GM12878 (cell line): ENCODE data around the gene RIMBP2. TPM values are rescaled to one million over a fixed set of nuclear protein-coding genes. Genes with fewer than 3 reads are reported as not detected.

Experiments
- ATAC-seq: fragments of 200-7000 bp; cut with Tn5 transposase; 3 replicates; pipeline ENCODE4 v1.9.1; 2020; ENCODE audit warnings: mild to moderate bottlenecking, moderate library complexity
- BruUV-seq: library from RNA; stranded (reverse); fragments of 400-500 nt; replicated peaks from 2 replicates; lab custom pipeline; 2021; lab: Mats Ljungman, UMichigan
- CTCF ChIA-PET: fragments of 300-600 bp; sonication (Branson Sonifier 250); formaldehyde crosslinking; extraction: SDS; loops from one replicate; lab custom pipeline; 2021; ENCODE audit warnings: inconsistent platforms; lab: Yijun Ruan, JAX
- POLR2A ChIA-PET: fragments of 350-600 bp; formaldehyde crosslinking; extraction: SDS; loops from one replicate; lab custom pipeline; 2021; ENCODE audit warnings: inconsistent platforms; lab: Charles Lee
- RAD21 ChIA-PET: fragments of 300-600 bp; sonication (Branson Sonifier 250); formaldehyde crosslinking; loops from one replicate; lab custom pipeline; 2023; ENCODE audit warnings: antibody characterized with exemption; ENCODE audit not compliant: unreplicated experiment; lab: Charles Lee
- SMC1A ChIA-PET: fragments of 300-600 bp; sonication (Branson Sonifier 250); formaldehyde crosslinking; loops from one replicate; lab custom pipeline; 2023; ENCODE audit not compliant: unreplicated experiment, uncharacterized antibody; lab: Charles Lee
- DNase-seq: peaks from one replicate; pipeline ENCODE4 v3.0.0-alpha.2; 2011; ENCODE audit warnings: low read depth, low spot score
- FAIRE-seq: peaks from 3 replicates; lab custom pipeline; 2011; peaks lifted over from hg19 to GRCh38; lab: Jason Lieb, UNC
- H2AFZ ChIP-seq: 2 replicates; pipeline ENCODE4 v1.6.0; 2011; ENCODE audit warnings: low read depth, low read length, control low read depth; ENCODE audit not compliant: control insufficient read depth
- H3K27ac ChIP-seq: 2 replicates; pipeline ENCODE4 v1.5.1; 2011; ENCODE audit warnings: control low read depth; ENCODE audit not compliant: control insufficient read depth, insufficient read depth
- H3K27me3 ChIP-seq, 2 experiments: replicated peaks in 1 of 2; 2 replicates each; pipeline versions ENCODE4 v1.6.0 to v1.6.1; 2011; ENCODE audit warnings: low read length in 1 of 2; ENCODE audit not compliant: control insufficient read depth in 2 of 2, insufficient read depth in 2 of 2
- H3K36me3 ChIP-seq, 2 experiments: 2 replicates each; pipeline ENCODE4 v1.5.1; 2011; ENCODE audit warnings: low read length in 1 of 2; ENCODE audit not compliant: control insufficient read depth in 2 of 2, insufficient read depth in 2 of 2
- H3K4me1 ChIP-seq: 2 replicates; pipeline ENCODE4 v1.6.1; 2011; ENCODE audit warnings: mild to moderate bottlenecking, low read length, moderate library complexity, mixed read lengths; ENCODE audit not compliant: control insufficient read depth, insufficient read depth
- H3K4me2 ChIP-seq: 2 replicates; pipeline ENCODE4 v1.6.0; 2011; ENCODE audit warnings: control low read depth; ENCODE audit not compliant: control insufficient read depth, insufficient read depth
- H3K4me3 ChIP-seq: fragments of 200-600 bp; sonication (generic); 2 replicates; pipeline ENCODE4 v1.5.1; 2016
- H3K79me2 ChIP-seq: 2 replicates; pipeline ENCODE4 v1.6.0; 2011; ENCODE audit warnings: low read length; ENCODE audit not compliant: control insufficient read depth, insufficient read depth
- H3K9ac ChIP-seq: 2 replicates; pipeline ENCODE4 v1.8.0; 2011; ENCODE audit warnings: low read length, control low read depth, mixed read lengths; ENCODE audit not compliant: control insufficient read depth, insufficient read depth
- H3K9me3 ChIP-seq: replicated peaks from 3 replicates; pipeline ENCODE4 v1.5.1; 2011; ENCODE audit warnings: mild to moderate bottlenecking, low read length; ENCODE audit not compliant: control insufficient read depth, insufficient read depth
- H4K20me1 ChIP-seq: 2 replicates; pipeline ENCODE4 v1.6.0; 2011; ENCODE audit not compliant: control insufficient read depth, insufficient read depth
- BACH1 ChIP-seq: fragments of 450-650 bp; IDR thresholded peaks from 2 replicates; pipeline ENCODE4 v1.6.1; 2017; ENCODE audit warnings: mild to moderate bottlenecking, borderline replicate concordance
- BCL11A ChIP-seq: IDR thresholded peaks from 2 replicates; pipeline ENCODE4 v1.6.1; 2011; ENCODE audit warnings: low read depth, low read length
- BRCA1 ChIP-seq: IDR thresholded peaks from 2 replicates; pipeline ENCODE4 v1.6.1; 2011; ENCODE audit warnings: low read depth, low read length, improper control_type of control experiment
- CBX5 ChIP-seq: sonication (generic); IDR thresholded peaks from 2 replicates; pipeline ENCODE4 v1.6.1; 2016; ENCODE audit warnings: low read depth, moderate library complexity, mild to moderate bottlenecking, inconsistent platforms
- CHD2 ChIP-seq: IDR thresholded peaks from 2 replicates; pipeline ENCODE4 v1.6.1; 2011; ENCODE audit warnings: low read depth, low read length, improper control_type of control experiment, borderline replicate concordance
- CREB1 ChIP-seq: IDR thresholded peaks from 2 replicates; pipeline ENCODE4 v1.6.1; 2012; ENCODE audit warnings: low read depth, mild to moderate bottlenecking, inconsistent platforms
- CREM ChIP-seq: IDR thresholded peaks from 2 replicates; pipeline ENCODE4 v1.6.1; 2014; ENCODE audit warnings: antibody characterized with exemption, low read depth
- ETV6 ChIP-seq, 2 experiments: fragments of 450-650 bp in 1 of 2; IDR thresholded peaks in 1 of 2; conservative IDR thresholded peaks in 1 of 2; 2 replicates each; pipeline ENCODE4 v1.6.1; 2014; ENCODE audit warnings: antibody characterized with exemption in 1 of 2, borderline replicate concordance in 1 of 2, low read depth in 1 of 2, mild to moderate bottlenecking in 1 of 2, moderate library complexity in 1 of 2
- HDAC2 ChIP-seq: fragments of 200-600 bp; sonication (generic); IDR thresholded peaks from 2 replicates; pipeline ENCODE4 v1.6.1; 2017
- IRF4 ChIP-seq: IDR thresholded peaks from 2 replicates; pipeline ENCODE4 v1.6.1; 2011; ENCODE audit warnings: low read depth, low read length
- KAT2A ChIP-seq: conservative IDR thresholded peaks from 2 replicates; pipeline ENCODE4 v1.6.1; 2011; ENCODE audit warnings: low read depth, low read length; ENCODE audit not compliant: control insufficient read depth
- LARP7 ChIP-seq: fragments of 450-650 bp; IDR thresholded peaks from 2 replicates; pipeline ENCODE4 v1.6.1; 2017; ENCODE audit warnings: mild to moderate bottlenecking
- MTA3 ChIP-seq: IDR thresholded peaks from 2 replicates; pipeline ENCODE4 v1.6.1; 2012; ENCODE audit warnings: low read length, inconsistent platforms, borderline replicate concordance
- MYC ChIP-seq: IDR thresholded peaks from 2 replicates; pipeline ENCODE4 v1.6.1; 2011; ENCODE audit warnings: mild to moderate bottlenecking, low read length, moderate library complexity, inconsistent platforms; ENCODE audit not compliant: insufficient read depth, insufficient replicate concordance, insufficient read length, severe bottlenecking
- NFIC ChIP-seq: IDR thresholded peaks from 2 replicates; pipeline ENCODE4 v1.6.1; 2012; ENCODE audit warnings: low read depth, mild to moderate bottlenecking, inconsistent platforms, low read length, moderate library complexity
- PAX8 ChIP-seq: fragments of 450-650 bp; IDR thresholded peaks from 2 replicates; pipeline ENCODE4 v1.6.1; 2017; ENCODE audit warnings: mild to moderate bottlenecking, moderate library complexity
- PML ChIP-seq: IDR thresholded peaks from 2 replicates; pipeline ENCODE4 v1.6.1; 2012; ENCODE audit warnings: low read length, inconsistent platforms
- RFX5 ChIP-seq: IDR thresholded peaks from 2 replicates; pipeline ENCODE4 v1.6.1; 2011; ENCODE audit warnings: low read depth, low read length, improper control_type of control experiment
- SMARCA5 ChIP-seq: fragments of 450-650 bp; IDR thresholded peaks from 2 replicates; pipeline ENCODE4 v1.6.1; 2017; ENCODE audit warnings: mild to moderate bottlenecking
- SP1 ChIP-seq: IDR thresholded peaks from one replicate; pipeline ENCODE4 v1.6.1; 2011; ENCODE audit warnings: low read depth, low read length
- TARDBP ChIP-seq: IDR thresholded peaks from 2 replicates; pipeline ENCODE4 v1.6.1; 2016; ENCODE audit warnings: borderline replicate concordance
- TBL1XR1 ChIP-seq: IDR thresholded peaks from 2 replicates; pipeline ENCODE4 v1.6.1; 2012; ENCODE audit warnings: low read depth, low read length, improper control_type of control experiment
- TCF3 ChIP-seq: IDR thresholded peaks from 2 replicates; pipeline ENCODE4 v1.6.1; 2012; ENCODE audit warnings: low read depth, mild to moderate bottlenecking, low read length, borderline replicate concordance; ENCODE audit not compliant: insufficient read depth
- TCF7 ChIP-seq: IDR thresholded peaks from 2 replicates; pipeline ENCODE4 v1.6.1; 2014; ENCODE audit warnings: antibody characterized with exemption, borderline replicate concordance
- ZBED1 ChIP-seq: IDR thresholded peaks from 2 replicates; pipeline ENCODE4 v1.6.1; 2016; ENCODE audit warnings: borderline replicate concordance
- WGBS: methylation state at CpG from one replicate; pipeline ENCODE4 v1.1.6; 2016; ENCODE audit warnings: low lambda C conversion rate; ENCODE audit not compliant: insufficient replicate concordance, insufficient coverage; ENCODE audit errors: missing lambda C conversion rate; 5-methylcytosine and 5-hydroxymethylcytosine counted together
- in situ Hi-C: fragments of 300-500 bp; cut with MboI; formaldehyde crosslinking; loops from 9 replicates; pipeline ENCODE4 v1.14.3; 2018; ENCODE audit warnings: mixed read lengths
- intact Hi-C: fragments of 100-400 bp; cut with micrococcal nuclease; formaldehyde crosslinking; loops from one replicate; pipeline ENCODE4 v1.14.2; 2022; ENCODE audit not compliant: unreplicated experiment
- polyA plus RNA-seq, 11 experiments: library from polyadenylated mRNA; depleted of rRNA in 4 of 11; unstranded in 6 of 11; stranded (reverse) in 5 of 11; fragments of >200 nt; fragmentation: Nextera tagmentation in 4 of 11; fragmentation: Illumina TruSeq in 1 of 11; extraction: Ambion mirVana in 4 of 11; extraction: Trizol in 1 of 11; gene quantifications; 1 replicate in 1 of 11; 2 replicates in 10 of 11; pipeline versions ENCODE4 v1.2.1 to v1.2.3, GENCODE V29; 2011 to 2016; ENCODE audit warnings: inconsistent platforms in 2 of 11, missing spikeins in 2 of 11, low read depth in 1 of 11
- total RNA-seq, 4 experiments: library from RNA; depleted of rRNA in 3 of 4; stranded (reverse); fragments of >200 nt in 3 of 4; fragmentation: Illumina TruSeq in 1 of 4; extraction: Trizol in 1 of 4; gene quantifications; 2 replicates each; pipeline versions ENCODE4 v1.2.1 to v1.2.3, GENCODE V29; 2013 to 2021
- TF ChIP-seq, protein P1 (sequence below): fragments of 450-650 bp; conservative IDR thresholded peaks from 2 replicates; pipeline ENCODE4 v1.6.1; 2017; ENCODE audit warnings: mild to moderate bottlenecking, moderate library complexity

Gene RIMBP2
- total and polyA plus RNA-seq, 10 of the 15 experiments (the other 5 are each of a cell fraction or from before 2014, with no cell fraction given): 0.04 to 2.9 (median 0.07) TPM; not detected in 1

DNA sequence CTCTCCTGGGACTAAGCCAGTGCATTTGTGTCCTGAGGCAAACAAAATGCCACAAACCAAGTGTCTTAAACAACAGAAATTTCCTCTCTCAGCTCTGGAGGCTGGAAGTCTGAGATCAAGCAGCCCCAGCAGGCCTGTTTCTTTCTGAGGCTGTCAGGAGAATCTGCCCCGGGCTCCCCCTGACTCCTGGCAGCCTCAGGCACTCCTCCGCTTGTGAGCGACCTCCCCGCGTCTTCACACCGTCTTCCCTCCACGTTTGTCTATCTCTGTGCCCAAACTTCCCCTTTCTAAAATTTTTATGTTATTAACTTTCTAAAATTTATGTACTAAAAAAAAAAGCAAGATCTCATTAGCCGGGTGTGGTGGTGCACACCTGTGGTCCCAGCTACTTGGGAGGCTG, 59.7 kb downstream of the RIMBP2 start:
- H2AFZ ChIP-seq: no peak overlapping the region
- SMC1A ChIA-PET: no interaction called here
- FAIRE-seq: no peak

DNA sequence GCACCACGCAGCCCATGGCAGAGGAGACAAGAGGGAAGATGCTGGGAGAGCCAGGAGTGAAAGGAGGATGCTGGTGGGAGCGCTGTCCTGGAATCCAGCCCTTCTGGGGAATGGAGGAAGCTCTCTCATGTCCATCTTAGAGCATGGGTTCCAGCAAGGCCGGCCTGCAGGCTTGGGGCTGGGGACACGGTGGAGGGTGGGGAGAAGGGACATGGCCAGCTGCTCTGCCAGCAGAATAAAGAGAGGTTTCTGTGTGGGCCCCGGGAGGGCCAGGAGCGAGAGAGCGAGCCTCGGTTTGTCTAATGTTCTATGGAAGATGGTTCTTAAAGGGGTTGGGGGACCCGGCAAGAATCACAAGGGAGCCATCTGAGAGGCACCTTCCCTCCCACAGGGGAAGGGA, 60.2 kb downstream of the RIMBP2 start:
- CTCF ChIA-PET: no interaction called here
- FAIRE-seq: no peak
- RAD21 ChIA-PET: no interaction called here
- no peak for TF ChIP-seq TCF7
- no peak for TF ChIP-seq TBL1XR1
- TF ChIP-seq BACH1: no peak
- TF ChIP-seq TCF3: no peak
- no peak for TF ChIP-seq ZBED1
- no peak for TF ChIP-seq LARP7
- no peak for TF ChIP-seq CREM
- TF ChIP-seq CHD2: no peak
- TF ChIP-seq ETV6 (conservative IDR thresholded peaks at IDR 0.05 in 1 of 2, IDR thresholded peaks at IDR 0.05 in 1 of 2; ENCODE audit: borderline replicate concordance in 1 of 2, low read depth in 1 of 2): no peak
- TF ChIP-seq CBX5: no peak
- no peak for TF ChIP-seq MTA3
- no peak for TF ChIP-seq MYC
- TF ChIP-seq, protein P1, sequence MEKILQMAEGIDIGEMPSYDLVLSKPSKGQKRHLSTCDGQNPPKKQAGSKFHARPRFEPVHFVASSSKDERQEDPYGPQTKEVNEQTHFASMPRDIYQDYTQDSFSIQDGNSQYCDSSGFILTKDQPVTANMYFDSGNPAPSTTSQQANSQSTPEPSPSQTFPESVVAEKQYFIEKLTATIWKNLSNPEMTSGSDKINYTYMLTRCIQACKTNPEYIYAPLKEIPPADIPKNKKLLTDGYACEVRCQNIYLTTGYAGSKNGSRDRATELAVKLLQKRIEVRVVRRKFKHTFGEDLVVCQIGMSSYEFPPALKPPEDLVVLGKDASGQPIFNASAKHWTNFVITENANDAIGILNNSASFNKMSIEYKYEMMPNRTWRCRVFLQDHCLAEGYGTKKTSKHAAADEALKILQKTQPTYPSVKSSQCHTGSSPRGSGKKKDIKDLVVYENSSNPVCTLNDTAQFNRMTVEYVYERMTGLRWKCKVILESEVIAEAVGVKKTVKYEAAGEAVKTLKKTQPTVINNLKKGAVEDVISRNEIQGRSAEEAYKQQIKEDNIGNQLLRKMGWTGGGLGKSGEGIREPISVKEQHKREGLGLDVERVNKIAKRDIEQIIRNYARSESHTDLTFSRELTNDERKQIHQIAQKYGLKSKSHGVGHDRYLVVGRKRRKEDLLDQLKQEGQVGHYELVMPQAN: no peak
- TF ChIP-seq SMARCA5: no peak
- TF ChIP-seq PML: no peak

More for the DNA sequence above, 59.7 kb downstream of the RIMBP2 start:
- H3K4me3 ChIP-seq: no peak overlapping the region
- no peaks in the 10 kb centered on the region for H3K36me3 ChIP-seq
- no peak for TF ChIP-seq TARDBP
- no peak for TF ChIP-seq CHD2
- TF ChIP-seq HDAC2: no peak
- no peak for TF ChIP-seq BCL11A
- TF ChIP-seq PAX8: no peak
- TF ChIP-seq RFX5: no peak
- TF ChIP-seq NFIC: no peak
- no peak for TF ChIP-seq IRF4
- no peak for TF ChIP-seq KAT2A
- TF ChIP-seq SP1: no peak
- no peak for TF ChIP-seq CREB1
- TF ChIP-seq BRCA1: no peak
- TF ChIP-seq, all 136 proteins: peak for 0
- no peaks in the 10 kb centered on the region for H4K20me1 ChIP-seq
- ChIA-PET RAD21 (no interaction called here), CTCF (no interaction called here), POLR2A (no interaction called here)
- DNase-seq (no peak), ATAC-seq (no peak)
- no peaks in the 10 kb centered on the region for H3K27me3 ChIP-seq
- no TSS peak for BruUV-seq
- H3K79me2 ChIP-seq: no peaks in the 10 kb centered on the region
- in situ Hi-C loops: no loop called here
- H3K4me2 ChIP-seq: no peak overlapping the region
- intact Hi-C loops: no loop called here
- 57% methylated on average over 8 of the region's 8 CpGs for WGBS
- H3K9ac ChIP-seq: no peak overlapping the region
- H3K27ac ChIP-seq: no peak overlapping the region
- peaks cover 3% of the 10 kb centered on the region; the same call in 1 of the 3 replicates for H3K9me3 ChIP-seq
- no peaks in the 10 kb centered on the region for H3K4me1 ChIP-seq

More for the DNA sequence above, 60.2 kb downstream of the RIMBP2 start:
- SMC1A ChIA-PET: no interaction called here
- Histone ChIP-seq H3K4me1 (no peaks in the 10 kb centered on the region), H3K79me2 (no peaks in the 10 kb centered on the region), H3K27me3 (no peaks in the 10 kb centered on the region), H3K36me3 (no peaks in the 10 kb centered on the region), H2AFZ (no peak overlapping the region), H3K9me3 (peaks cover 3% of the 10 kb centered on the region; the same call in 1 of the 3 replicates), H3K27ac (no peak overlapping the region), H3K4me3 (no peak overlapping the region), H3K9ac (no peak overlapping the region), H3K4me2 (no peak overlapping the region), H4K20me1 (no peaks in the 10 kb centered on the region)
- in situ Hi-C loops: no loop called here
- intact Hi-C loops: no loop called here
- 18% methylated on average over 9 of the region's 9 CpGs for WGBS
- DNase-seq (no peak), ATAC-seq (no peak)
- BruUV-seq: no TSS peak
- POLR2A ChIA-PET: no interaction called here
